ENCODE data around the gene C1QTNF4.
"Not testable (repeated sequence)": the region's sequence is repeated elsewhere in the genome, so short reads cannot be mapped to it uniquely, and the experiment has no call there.

The C1QTNF4 gene

DNA sequence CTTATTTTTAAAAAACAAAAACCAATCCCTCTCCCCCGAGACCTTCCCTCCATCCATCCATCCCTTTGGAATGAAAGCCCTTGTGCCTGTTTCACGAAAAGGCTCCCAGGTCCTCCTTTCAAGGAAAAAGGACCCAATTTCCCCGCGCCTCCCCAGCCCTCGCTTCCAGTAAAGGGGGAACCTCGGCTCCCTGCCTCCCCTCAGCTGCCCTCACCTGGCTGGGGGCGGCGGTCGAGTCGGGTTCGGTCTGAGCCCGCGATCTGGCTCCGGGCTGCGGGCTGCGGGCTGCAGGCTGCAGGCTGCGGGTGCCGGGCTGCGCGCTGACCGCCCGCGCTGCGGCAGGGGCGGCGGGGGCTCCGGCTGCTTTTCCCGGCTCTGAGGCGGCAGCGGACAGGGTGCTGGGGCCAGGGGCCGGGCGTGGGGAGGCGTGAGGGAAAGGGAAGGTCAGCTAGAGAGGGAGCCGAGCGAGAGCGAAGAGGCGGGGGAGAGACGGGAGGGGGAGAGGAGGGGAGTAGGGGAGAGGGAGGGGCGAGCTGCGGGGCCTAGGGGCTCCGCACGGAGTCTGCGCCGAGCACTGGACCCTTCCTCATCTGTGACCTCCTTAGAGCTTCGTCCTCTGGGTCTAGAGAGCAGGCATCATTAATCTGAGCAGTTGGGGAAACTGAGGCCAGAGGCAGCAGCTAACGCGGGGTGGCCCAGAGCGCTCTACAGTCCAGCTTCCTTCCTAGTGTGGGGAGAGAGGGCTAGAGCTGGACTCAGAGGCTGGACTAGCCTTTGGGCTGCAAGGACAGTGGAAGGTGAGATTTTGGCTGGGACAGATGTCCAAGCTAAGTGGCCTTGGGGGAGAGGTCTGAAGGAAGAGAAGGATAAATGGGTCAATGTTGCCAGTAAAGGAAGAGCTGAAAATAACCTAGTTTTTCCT lies at the start of gene C1QTNF4:
TSS of gene C1QTNF4 (minus strand) at position 478 of the 922 bp plus-strand sequence. CDS start 3,601 bp downstream, outside the sequence.
- no peak for DNase-seq (ENCODE audit: low read depth)

DNA sequence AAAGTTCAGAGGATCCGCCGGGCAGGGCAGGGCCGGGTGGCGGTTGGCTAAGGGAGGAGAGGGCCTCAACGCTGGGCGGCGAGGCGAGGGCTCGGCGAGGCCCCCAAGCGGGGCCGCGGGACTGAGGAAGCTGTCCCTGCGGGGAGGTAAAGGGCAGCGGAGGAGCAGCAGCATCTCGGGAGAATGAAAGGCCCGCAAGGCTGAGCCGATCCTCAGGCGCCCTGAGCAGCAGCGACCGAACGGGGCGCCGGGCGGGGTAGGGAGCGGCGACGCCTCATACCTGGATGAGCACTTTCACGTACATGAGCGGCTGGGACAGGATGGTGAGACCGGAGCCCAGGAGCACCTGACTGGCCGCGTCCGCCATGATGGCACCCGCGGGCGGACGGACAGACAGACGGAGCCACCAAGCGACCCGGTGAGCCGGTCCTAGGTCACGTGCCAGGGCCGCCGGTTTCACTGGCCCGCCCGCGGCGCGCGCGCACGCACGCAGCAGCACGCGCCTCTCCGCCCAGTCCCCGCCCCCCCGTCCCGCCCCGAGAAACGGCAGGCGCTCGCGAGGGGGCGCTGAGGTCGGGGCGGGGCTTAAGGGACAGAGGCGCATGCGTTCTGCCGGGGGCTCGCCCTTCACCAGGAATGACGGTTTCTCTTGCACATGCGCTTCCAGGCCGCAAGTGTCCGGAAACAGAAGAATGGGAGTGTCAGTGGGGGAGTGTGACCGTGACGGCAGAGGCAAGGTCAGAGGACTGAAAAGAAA lies 48.1 kb upstream of the C1QTNF4 start, which contains the start of gene MTCH2:
TSS of gene MTCH2 (minus strand) at position 461 of the 757 bp plus-strand sequence. CDS start at position 367, 94 bp downstream.
- DNase-seq (ENCODE audit: low read depth), result peak; percentile 98

DNA sequence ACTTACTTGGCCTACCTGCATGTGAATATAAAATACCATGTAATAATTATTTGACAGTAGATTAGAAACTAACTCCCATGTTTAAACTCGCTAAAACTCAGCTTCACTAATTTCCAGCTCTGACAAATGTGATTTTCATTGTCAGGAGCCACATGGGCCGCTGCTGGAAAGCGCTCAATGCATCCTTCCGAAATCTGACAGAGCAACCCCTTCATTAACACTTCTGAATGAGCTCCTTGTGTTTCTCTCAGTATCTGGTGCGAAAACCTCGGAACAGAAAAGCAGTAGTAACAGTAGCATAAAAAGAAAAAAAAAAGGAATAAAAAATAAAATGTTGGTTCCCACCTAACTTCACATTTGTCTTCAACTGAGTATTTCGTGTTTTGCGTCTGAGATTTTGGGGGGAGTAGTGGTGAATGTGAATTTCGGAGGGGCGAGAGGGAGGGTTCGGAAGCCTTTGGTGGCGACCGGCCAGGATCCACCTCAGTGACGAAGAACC lies 47.4 kb upstream of the C1QTNF4 start:
- DNase-seq (ENCODE audit: low read depth), result no peak

DNA sequence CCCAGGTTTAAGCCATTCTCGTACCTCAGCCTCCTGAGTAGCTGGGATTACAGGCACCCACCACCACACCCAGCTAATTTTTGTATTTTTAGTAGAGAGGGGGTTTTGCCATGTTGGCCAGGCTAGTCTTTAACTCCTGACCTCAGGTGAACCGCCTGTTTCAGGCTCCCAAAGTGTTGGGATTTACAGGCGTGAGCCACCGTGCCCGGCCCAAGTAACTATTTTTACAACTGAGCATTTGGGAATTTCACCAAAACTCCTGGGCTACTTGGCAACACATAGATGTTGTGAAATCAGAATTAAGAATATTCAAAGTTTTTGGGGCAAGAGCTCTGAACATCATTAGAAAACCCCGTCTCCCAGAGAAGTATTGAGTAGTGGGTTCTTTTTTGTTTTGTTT lies 46.3 kb upstream of the C1QTNF4 start:
- not testable (repeated sequence) for DNase-seq (ENCODE audit: low read depth)

DNA sequence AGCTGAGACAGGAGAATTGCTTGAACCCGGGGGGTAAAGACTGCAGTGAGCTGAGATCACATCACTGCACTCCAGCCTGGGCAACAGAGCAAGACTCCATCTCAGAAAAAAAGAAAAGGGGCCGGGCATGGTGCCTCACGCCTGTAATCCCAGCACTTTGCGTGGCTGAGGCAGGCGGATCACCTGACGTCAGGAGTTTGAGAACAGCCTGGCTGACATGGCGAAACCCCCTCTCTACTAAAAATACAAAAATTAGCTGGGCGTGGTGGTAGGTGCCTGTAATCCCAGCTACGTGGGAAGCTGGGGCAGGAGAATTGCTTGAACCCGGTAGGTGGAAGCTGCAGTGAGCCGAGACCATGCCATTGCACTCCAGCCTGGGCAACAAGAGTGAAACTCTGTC lies 42.1 kb upstream of the C1QTNF4 start:
- not testable (repeated sequence) for DNase-seq (ENCODE audit: low read depth)

DNA sequence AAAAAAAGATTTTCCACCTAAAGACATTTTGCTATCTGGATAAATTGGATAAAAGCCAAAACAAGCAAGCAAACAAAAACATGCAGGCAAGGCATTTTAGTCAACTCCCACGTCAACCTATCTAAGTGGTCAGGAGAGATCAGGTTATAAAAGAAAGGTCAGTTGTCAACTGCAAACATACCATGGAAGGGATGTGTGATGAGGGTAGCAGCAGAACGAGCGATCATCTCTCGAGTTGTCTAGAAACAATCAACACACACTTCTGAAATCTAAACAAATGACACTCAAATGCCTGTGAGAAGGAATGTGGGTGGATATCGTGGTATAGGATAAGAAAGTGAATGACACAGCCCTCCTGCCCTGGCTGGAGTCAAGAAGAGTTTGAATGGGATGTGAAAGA lies 37.3 kb upstream of the C1QTNF4 start:
- DNase-seq (ENCODE audit: low read depth), result peak; percentile 49

DNA sequence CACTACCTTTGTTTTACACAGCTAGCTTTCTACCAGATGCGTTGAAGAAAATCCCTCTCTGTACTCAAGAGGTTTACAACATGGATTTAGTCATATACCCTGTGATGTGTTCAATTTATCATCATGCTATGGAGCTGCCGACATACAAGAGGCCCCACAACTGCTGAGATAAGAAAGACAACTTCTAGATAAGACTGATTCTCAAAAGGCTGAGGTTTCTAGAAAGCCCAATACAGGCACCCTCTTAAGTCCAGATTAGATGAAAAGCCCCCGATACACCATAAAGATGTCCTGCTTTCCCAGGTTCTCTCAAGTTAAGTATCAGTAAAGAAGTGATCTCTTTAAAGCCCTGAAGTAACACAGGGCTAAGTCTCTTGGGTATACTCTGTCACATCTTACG lies 33.8 kb upstream of the C1QTNF4 start:
- DNase-seq (ENCODE audit: low read depth), result no peak

DNA sequence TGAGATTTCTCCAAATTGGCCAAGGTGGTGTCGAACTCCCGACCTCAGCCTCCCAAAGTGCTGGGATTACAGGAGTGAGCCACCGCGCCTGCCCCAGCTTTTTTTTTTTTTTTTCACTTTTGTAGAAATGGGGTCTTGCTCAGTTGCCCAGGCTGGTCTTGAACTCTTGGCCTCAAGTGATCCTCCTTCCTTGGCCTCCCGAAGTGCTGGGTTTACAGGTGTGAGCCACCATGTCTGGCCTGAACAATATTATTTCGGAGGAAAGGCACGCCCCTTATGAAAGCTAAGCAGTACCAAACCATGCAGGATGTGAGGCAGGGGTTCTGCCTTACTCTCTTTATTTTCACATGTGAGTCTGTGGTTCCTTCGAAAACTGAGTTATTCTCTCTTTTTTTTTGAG lies 32.0 kb upstream of the C1QTNF4 start:
- no peak for DNase-seq (ENCODE audit: low read depth)

DNA sequence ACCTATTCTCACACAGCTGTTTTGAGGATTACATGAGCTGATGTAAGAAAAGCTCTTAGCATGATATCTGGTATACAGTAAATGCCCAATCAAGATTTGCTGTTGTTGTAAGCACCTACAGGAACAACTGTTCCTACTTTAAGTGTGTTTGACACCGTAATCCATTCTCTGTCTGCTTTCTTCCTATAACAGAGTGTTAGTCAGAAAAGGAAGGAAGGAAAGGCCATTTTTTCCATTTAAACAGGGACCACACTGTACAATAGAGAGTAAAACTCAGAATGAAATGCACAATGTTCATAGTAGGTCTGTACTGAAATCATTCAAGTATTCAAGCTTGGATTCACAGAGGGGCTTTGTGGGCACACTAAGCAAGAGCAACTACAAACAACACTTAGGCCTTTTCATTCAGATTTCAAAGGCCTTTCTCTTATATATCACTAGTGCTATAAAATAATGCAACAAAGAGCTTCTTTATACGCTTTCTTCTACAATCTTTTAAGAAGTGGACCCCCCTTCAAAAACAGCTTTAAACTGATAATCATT lies 26.7 kb upstream of the C1QTNF4 start:
- DNase-seq (ENCODE audit: low read depth), result no peak

DNA sequence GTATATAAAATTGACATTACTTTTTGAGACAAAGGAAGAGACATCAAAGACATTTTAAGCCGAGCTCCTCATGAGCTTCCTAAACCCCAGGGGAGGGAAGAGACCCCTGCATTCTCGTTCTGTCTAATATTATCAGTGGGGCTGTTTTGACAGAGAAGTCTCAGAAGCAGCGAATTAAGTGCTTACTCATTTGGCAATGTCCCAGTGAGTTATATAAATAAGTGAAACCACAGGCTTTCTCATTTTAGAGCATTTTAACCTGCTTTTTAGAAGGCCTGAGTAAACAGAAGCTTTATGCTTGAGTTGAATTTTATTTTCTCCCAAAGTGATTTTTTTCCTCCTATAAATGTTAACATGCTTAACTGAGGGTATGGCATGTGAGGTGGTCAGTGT lies 23.2 kb upstream of the C1QTNF4 start:
- DNase-seq (ENCODE audit: low read depth), result peak; percentile 86

DNA sequence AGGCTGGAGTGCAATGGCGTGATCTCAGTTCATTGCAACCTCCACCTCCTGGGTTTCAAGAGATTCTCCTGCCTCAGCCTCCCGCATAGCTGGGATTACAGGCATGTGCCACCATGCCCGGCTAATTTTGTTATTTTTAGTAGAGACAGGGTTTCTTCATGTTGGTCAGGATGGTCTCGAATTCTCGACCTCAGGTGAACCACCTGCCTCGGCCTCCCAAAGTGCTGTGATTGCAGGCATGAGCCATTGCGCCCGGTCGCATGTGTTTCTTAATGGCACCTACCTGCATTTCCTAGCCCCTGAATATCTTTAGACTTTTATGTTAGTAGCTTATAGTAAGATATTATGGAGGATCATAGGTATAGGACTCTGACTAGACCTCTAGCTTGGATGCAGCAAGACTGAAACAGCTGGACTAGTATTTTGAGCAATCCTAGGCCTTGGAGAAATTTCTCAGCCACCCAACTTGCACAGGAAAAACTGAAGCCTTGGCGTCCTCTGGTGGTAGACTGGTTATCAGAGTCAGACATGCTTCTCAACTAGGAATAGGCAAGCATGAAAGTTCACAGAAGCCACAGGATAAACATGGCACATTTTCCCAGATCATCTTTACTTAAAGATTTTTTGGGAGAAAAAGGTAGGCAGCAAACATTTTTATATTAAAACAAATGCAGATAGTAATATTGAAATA lies 22.7 kb upstream of the C1QTNF4 start:
- DNase-seq (ENCODE audit: low read depth), result peak; percentile 84

DNA sequence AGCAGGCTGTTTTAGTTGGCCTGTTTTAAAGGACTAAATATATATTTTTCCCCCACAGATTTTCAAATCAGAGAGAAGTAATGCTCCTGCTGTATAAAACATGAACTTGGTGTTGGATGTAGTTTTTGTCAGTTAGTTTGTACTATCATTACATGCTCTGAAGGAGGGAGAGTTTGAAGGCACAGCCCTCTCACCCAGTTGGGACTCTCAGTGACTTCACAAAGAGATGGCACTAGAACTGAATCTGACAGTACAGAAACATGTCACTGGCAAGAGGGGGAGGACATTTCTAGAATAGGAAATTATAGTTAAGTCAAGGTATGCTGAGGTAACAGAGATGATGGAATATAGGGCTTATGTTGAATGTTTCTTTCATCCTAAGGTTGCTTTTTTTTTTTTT lies 21.0 kb upstream of the C1QTNF4 start:
- no peak for DNase-seq (ENCODE audit: low read depth)

DNA sequence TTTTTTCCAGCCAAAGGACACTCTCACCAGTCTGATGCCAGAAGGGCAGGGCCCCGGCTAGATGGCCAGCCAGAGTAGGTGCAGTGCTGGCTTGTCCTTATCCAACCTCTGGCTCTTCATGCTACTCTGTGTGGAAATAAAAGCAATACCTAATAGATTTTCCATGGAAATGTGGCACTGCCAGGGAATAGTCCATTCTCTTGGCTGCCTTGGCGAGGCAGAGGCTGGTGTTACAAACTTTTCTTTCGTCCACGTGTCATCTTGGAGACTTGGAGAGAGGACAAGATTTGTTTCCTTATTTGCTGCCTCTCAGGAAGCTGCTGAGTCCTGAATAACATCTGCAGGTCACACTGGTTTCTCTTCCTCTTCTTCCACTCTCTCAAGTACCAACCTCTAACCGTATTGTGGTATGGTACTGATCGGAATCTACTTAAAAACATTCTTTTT lies 17.2 kb upstream of the C1QTNF4 start:
- DNase-seq (ENCODE audit: low read depth), result no peak

DNA sequence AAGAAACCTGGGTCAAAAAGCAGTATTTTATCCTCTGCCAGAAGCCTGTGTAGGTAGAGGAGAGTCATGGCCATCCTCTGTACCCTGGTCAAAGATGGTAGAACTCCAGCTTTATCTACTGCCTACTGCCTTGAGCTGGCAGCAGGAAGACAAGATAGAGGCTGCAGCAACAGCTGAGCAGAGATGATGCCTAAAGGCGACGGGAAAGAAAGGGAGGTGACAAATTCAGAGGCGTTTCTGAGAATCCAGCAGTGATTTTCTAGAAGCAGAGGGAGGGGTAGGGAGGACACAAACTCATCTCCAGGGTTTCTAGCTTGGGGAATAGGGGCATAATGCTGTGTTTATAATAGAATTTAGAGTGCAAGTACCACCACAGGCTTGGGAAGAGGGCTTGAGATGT lies 15.5 kb upstream of the C1QTNF4 start:
- DNase-seq (ENCODE audit: low read depth), result no peak

DNA sequence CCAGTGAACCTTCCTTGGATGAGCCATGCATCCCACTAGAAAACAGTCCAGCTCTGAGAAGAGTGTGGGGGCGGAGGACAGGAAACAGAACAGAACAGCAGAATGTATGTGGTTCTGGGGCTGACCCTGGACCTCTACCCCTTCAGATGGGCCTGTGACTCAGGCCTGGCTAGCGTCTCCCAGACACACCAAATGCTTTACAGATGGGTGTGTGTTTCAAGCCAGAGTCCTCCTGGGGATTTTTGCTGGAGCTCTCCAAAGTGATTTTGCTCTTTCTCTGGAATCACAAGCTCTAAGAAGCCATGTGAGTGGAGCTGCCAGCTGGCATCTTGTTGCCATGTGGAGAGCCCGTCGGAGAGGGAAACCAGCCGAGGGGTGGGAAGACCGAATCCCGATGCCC lies 13.2 kb upstream of the C1QTNF4 start:
- DNase-seq (ENCODE audit: low read depth), result peak; percentile 91

DNA sequence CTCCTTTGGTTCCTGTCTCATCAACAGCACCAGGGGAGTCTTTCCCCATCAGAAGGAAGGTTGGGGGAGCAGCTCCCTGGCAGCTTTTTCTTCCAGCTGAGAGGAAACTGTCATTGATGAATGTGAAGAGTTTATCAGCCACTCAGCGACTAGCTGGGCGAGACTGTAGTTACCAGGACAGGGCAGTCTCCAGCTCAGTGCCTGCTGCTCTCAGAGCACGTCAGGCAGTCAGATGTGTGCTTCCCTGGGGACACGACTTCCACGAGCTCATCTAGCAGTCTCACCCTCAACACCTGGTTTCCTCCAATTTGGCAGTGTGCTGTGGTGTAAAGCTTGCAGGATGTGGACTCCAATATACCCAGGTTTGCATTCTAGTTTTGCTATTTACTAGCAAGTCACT lies 12.5 kb upstream of the C1QTNF4 start:
- no peak for DNase-seq (ENCODE audit: low read depth)

DNA sequence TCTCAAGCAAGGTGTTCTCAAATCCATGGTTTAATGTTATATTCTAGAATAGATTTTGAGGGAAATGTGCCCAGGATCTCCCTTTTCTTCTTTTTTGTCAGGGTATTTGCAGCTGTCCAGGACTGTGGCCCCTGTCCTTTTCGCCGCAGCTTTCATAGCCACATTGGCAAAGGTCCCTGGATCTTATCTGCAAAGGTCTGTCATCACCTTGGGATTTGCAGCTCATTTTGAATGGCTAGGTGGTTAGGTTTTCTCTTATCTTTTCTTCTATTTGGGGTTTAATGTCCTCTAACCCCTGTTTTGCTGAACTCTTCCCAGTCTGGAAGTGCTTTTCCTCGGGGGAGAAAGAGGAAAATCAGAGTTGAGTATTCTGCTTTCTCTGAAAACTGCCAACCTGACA lies 11.7 kb upstream of the C1QTNF4 start:
- no peak for DNase-seq (ENCODE audit: low read depth)

DNA sequence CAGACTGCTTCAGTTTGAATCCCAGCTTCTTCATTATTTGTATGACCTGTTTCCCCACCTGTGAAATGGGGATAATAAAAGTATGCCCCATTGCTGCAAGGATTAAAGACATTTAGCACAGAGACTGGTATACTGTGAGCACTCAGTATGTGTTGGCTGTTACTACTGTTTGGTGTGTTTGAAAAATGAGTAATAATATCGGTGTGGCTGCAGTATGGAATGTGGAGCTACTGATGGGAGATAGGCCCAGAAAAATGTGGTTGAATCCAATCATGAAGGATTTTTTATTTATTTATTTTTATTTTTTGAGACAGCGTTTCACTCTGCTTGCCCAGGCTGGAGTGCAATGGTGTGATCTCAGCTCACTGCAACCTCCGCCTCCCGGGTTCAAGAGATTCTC lies 9.1 kb upstream of the C1QTNF4 start:
- peak; percentile 33 for DNase-seq (ENCODE audit: low read depth)

DNA sequence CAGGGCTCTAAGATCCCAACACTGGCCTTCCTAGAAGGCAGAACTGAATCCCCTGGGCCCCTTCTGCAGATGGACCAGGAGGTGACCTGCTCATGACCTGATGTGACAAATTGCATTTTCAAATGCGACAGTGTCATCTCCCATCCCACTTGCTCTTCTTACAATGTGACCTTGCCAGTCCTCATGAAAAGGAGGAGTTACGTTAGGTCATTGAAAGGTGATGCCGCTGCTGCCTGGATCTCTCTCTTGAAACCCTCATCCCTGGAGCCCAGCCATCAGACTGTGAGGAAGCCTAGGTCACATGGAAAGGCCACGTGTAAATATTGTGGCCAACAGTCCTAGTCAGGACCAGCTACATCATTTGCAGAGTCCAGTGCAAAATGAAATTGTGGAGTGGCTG lies 5.7 kb upstream of the C1QTNF4 start:
- DNase-seq (ENCODE audit: low read depth), result no peak

DNA sequence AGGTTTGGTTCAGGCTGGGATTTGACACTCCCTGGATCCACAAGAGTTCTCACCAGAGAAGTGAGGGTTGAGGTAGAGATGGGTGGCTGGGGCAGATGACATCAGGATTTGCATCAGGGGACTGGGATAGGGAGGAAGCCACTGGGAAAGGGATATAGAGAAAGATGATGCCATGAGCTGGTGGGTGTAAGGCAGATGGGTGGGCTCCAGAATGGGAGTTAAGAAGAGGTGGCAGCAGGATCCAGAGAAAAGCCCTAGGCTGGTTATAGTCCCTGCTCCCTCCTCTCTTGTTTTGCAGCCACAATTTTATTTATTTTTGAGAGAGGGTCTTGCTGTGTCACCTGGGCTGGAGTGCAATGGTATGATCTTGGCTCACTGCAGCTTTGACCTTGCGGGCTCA lies 1.8 kb upstream of the C1QTNF4 start:
- no peak for DNase-seq (ENCODE audit: low read depth)

DNA sequence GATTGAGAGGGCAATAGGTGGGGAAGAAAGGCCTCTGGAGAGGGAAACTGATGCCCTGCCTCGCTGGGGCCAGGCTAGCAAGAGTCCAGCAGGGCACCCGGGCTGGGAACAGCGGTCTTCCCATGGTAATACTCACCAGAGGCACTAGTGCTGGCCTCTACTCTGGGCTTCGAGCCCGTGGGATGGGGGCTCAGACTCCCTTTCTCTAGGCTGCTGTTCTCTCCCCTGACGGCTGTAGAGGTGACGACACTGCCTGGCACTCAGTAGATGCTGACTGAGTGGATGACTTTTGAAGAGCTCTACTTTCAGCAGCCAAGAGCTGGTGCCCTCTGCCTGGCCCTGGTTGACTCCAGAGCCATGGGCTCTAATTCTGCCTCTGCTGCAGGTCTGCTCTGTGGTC lies 818 bp upstream of the C1QTNF4 start:
- DNase-seq (ENCODE audit: low read depth), result no peak

DNA sequence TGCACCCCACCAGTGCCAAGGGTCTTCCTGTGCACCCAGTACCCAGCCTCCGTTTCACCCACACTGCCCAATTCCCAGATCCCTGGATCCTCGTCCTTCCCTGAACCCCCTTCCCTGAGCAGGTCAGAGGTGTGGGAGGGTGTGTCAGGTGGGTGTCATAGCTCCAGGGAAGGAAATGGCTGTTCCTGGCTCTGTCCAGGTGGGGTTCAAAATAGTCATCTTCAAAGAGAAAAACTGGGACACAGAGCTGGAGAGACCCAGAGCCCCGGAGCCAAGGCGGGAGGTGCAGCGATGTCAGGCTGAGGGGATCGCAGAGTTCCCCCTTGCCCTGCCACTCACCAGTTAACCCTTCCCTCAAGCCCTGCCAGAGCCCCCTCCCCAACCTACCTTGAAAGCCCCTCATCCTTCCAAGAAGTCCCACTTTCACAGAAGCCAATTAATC lies 698 bp downstream of the C1QTNF4 start:
- DNase-seq (ENCODE audit: low read depth), result no peak
